H9 (cell line): ENCODE results near the gene FRMD4B. TPM values are rescaled to one million over a fixed set of nuclear protein-coding genes. Genes with fewer than 3 reads are reported as not detected.

ENCODE experiments used
- DNase-seq: peaks from one replicate; pipeline ENCODE4 v3.0.0-alpha.2; 2017
- H2AFZ ChIP-seq: one replicate; pipeline ENCODE4 v1.6.1; 2013; ENCODE audit warnings: mild to moderate bottlenecking, low read length, control low read depth, moderate library complexity
- H2AK5ac ChIP-seq: 2 replicates; pipeline ENCODE4 v1.6.1; 2013; ENCODE audit warnings: low read length, control low read depth, mixed read lengths; ENCODE audit not compliant: insufficient read length
- H2BK120ac ChIP-seq: one replicate; pipeline ENCODE4 v1.6.1; 2013; ENCODE audit warnings: low read depth, mild to moderate bottlenecking, low read length, control low read depth, inconsistent platforms; ENCODE audit not compliant: poor library complexity, severe bottlenecking
- H2BK12ac ChIP-seq: 2 replicates; pipeline ENCODE4 v1.6.1; 2013; ENCODE audit warnings: low read length, control low read depth, mixed read lengths, low read depth; ENCODE audit not compliant: insufficient read length
- H2BK15ac ChIP-seq: 2 replicates; pipeline ENCODE4 v1.6.1; 2013; ENCODE audit warnings: low read depth, low read length, control low read depth
- H2BK20ac ChIP-seq: one replicate; pipeline ENCODE4 v1.6.1; 2013; ENCODE audit warnings: low read depth, mild to moderate bottlenecking, low read length, control low read depth, inconsistent platforms; ENCODE audit not compliant: poor library complexity, severe bottlenecking
- H2BK5ac ChIP-seq: 2 replicates; pipeline ENCODE4 v1.6.1; 2013; ENCODE audit warnings: low read length, control low read depth, mixed read lengths; ENCODE audit not compliant: insufficient read length
- H3K14ac ChIP-seq: 2 replicates; pipeline ENCODE4 v1.6.1; 2013; ENCODE audit warnings: low read length, control low read depth; ENCODE audit not compliant: insufficient read depth
- H3K18ac ChIP-seq: 2 replicates; pipeline ENCODE4 v1.6.1; 2013; ENCODE audit warnings: low read depth, mild to moderate bottlenecking, mixed read lengths, low read length, control low read depth; ENCODE audit not compliant: insufficient read length
- H3K23ac ChIP-seq: 2 replicates; pipeline ENCODE4 v1.6.1; 2013; ENCODE audit warnings: low read length, control low read depth, mixed read lengths, low read depth; ENCODE audit not compliant: insufficient read length
- H3K23me2 ChIP-seq: 2 replicates; pipeline ENCODE4 v1.6.1; 2013; ENCODE audit warnings: low read depth, mild to moderate bottlenecking, mixed read lengths, low read length, control low read depth; ENCODE audit not compliant: insufficient read length, poor library complexity, severe bottlenecking
- H3K27ac ChIP-seq: 2 replicates; pipeline ENCODE4 v1.5.1; 2013; ENCODE audit warnings: low read length, control low read depth, mixed read lengths, low read depth; ENCODE audit not compliant: insufficient read length
- H3K27me3 ChIP-seq: 2 replicates; pipeline ENCODE4 v1.6.1; 2013; ENCODE audit warnings: low read length, control low read depth, inconsistent platforms; ENCODE audit not compliant: insufficient read depth
- H3K4ac ChIP-seq: 2 replicates; pipeline ENCODE4 v1.6.1; 2013; ENCODE audit warnings: low read depth, mild to moderate bottlenecking, control low read depth, inconsistent platforms, low read length, moderate library complexity
- H3K4me1 ChIP-seq: 2 replicates; pipeline ENCODE4 v1.6.1; 2013; ENCODE audit warnings: low read length, control low read depth, inconsistent platforms; ENCODE audit not compliant: insufficient read depth
- H3K4me2 ChIP-seq: 2 replicates; pipeline ENCODE4 v1.6.1; 2013; ENCODE audit warnings: low read length, control low read depth, mixed read lengths; ENCODE audit not compliant: insufficient read length, insufficient read depth
- H3K56ac ChIP-seq: 2 replicates; pipeline ENCODE4 v1.6.1; 2013; ENCODE audit warnings: low read depth, mild to moderate bottlenecking, mixed read lengths, low read length, control low read depth; ENCODE audit not compliant: insufficient read length
- H3K79me1 ChIP-seq: 2 replicates; pipeline ENCODE4 v1.6.1; 2013; ENCODE audit warnings: low read depth, mild to moderate bottlenecking, moderate library complexity, low read length, control low read depth, inconsistent platforms; ENCODE audit not compliant: insufficient read depth, poor library complexity, severe bottlenecking
- H3K79me2 ChIP-seq: 2 replicates; pipeline ENCODE4 v1.6.1; 2013; ENCODE audit warnings: low read length, control low read depth, inconsistent platforms; ENCODE audit not compliant: insufficient read depth
- H3K9ac ChIP-seq: 2 replicates; pipeline ENCODE4 v1.6.1; 2013; ENCODE audit warnings: low read length, control low read depth, mixed read lengths; ENCODE audit not compliant: insufficient read length; ENCODE audit errors: extremely low read depth
- H3K9me3 ChIP-seq: one replicate; pipeline ENCODE4 v1.6.1; 2013; ENCODE audit warnings: low read depth, low read length, inconsistent platforms; ENCODE audit not compliant: control insufficient read depth
- H3T11ph ChIP-seq: one replicate; pipeline ENCODE4 v1.6.1; 2013; ENCODE audit warnings: mild to moderate bottlenecking, low read length, control low read depth, inconsistent platforms
- H4K20me1 ChIP-seq: one replicate; pipeline ENCODE4 v1.6.1; 2013; ENCODE audit not compliant: control insufficient read depth, insufficient read length, insufficient read depth
- H4K5ac ChIP-seq: 2 replicates; pipeline ENCODE4 v1.6.1; 2013; ENCODE audit warnings: low read depth, mild to moderate bottlenecking, mixed read lengths, low read length, control low read depth; ENCODE audit not compliant: insufficient read length
- H4K8ac ChIP-seq: replicated peaks from 2 replicates; pipeline ENCODE4 v1.6.1; 2013; ENCODE audit warnings: low read length, control low read depth, mixed read lengths, low read depth; ENCODE audit not compliant: insufficient read length
- H4K91ac ChIP-seq: 2 replicates; pipeline ENCODE4 v1.6.1; 2013; ENCODE audit warnings: low read depth, mild to moderate bottlenecking, moderate library complexity, mixed read lengths, low read length, control low read depth; ENCODE audit not compliant: insufficient read length
- H3K27ac Mint-ChIP-seq, 3 experiments: 2 replicates in 2 of 3; 3 replicates in 1 of 3; pipeline ENCODE4 v1.8.0; 2020 to 2021; ENCODE audit warnings: mixed read lengths in 3 of 3, mild to moderate bottlenecking in 1 of 3, moderate library complexity in 1 of 3
- H3K27me3 Mint-ChIP-seq: 2 replicates; pipeline ENCODE4 v1.8.0; 2021; ENCODE audit warnings: low read depth, mild to moderate bottlenecking, moderate library complexity, mixed read lengths
- H3K36me3 Mint-ChIP-seq, 3 experiments: 2 replicates in 2 of 3; 3 replicates in 1 of 3; pipeline ENCODE4 v1.8.0; 2020 to 2021; ENCODE audit warnings: low read depth in 3 of 3, mixed read lengths in 3 of 3; ENCODE audit not compliant: insufficient read depth in 1 of 3
- H3K4me1 Mint-ChIP-seq, 2 experiments: 2 replicates each; pipeline ENCODE4 v1.8.0; 2020; ENCODE audit warnings: mixed read lengths in 2 of 2
- H3K4me3 Mint-ChIP-seq, 2 experiments: 2 replicates in 1 of 2; 3 replicates in 1 of 2; pipeline ENCODE4 v1.8.0; 2020 to 2021; ENCODE audit warnings: mild to moderate bottlenecking in 2 of 2, mixed read lengths in 2 of 2, moderate library complexity in 1 of 2
- H3K9me3 Mint-ChIP-seq, 2 experiments: 2 replicates in 1 of 2; 3 replicates in 1 of 2; pipeline ENCODE4 v1.8.0; 2020; ENCODE audit warnings: mild to moderate bottlenecking in 2 of 2, mixed read lengths in 2 of 2, moderate library complexity in 1 of 2
- WGBS: extraction: QIAGEN DNeasy Blood & Tissue Kit; methylation state at CpG from one replicate; pipeline ENCODE4 v1.1.7; 2013; ENCODE audit warnings: missing lambda C conversion rate, low lambda C conversion rate, mixed read lengths; ENCODE audit not compliant: insufficient read length; ENCODE audit errors: extremely low coverage; 5-methylcytosine and 5-hydroxymethylcytosine counted together
- total RNA-seq: library from RNA; stranded (reverse); gene quantifications from 2 replicates; pipeline ENCODE4 v1.2.1, GENCODE V29; 2021
- TF ChIP-seq, protein P1 (sequence below): fragments of 200-600 bp; sonication (generic); conservative IDR thresholded peaks from 3 replicates; pipeline ENCODE4 v1.8.0; 2021; ENCODE audit warnings: antibody characterized with exemption, mild to moderate bottlenecking

The FRMD4B gene
- total RNA-seq, 1 experiment from 2014 or later = 3.4 TPM

DNA sequence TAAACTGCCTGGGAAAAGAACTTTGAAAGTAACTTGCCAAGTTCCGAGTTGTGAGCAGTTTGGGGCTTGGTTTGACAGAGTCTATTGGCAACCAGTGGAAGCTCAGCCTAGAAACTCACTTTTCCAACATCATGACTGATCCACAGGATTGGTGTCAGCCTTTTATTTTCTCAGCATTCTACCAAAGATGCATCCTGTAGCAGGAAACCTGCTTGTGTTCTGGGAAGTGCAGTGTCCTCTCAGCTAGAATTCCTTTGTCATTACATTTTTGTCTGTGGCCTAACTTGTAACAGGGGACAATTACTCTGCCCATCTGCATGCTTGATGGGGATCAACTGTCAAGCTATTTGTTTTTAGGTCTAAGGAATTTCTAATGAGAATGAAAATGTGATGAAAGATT is 146.8 kb downstream of the FRMD4B start:
- no peak overlapping the region for H3K4me3 Mint-ChIP-seq
- no peaks in the 10 kb centered on the region for H4K20me1 ChIP-seq
- H3K79me2 ChIP-seq = no peaks in the 10 kb centered on the region
- no peak overlapping the region for H2BK12ac ChIP-seq
- H3K4ac ChIP-seq = no peak overlapping the region
- H3K14ac ChIP-seq = no peak overlapping the region
- no peaks in the 10 kb centered on the region for H3K9me3 ChIP-seq
- H2AFZ ChIP-seq = no peak overlapping the region
- H3K56ac ChIP-seq = no peak overlapping the region
- peak overlapping the region; percentile 5 for H3K27ac ChIP-seq
- no peak overlapping the region for H3K23ac ChIP-seq
- peak overlapping the region in 1 of 3 experiments; percentile 87; a peak in 1 of 7 replicates for H3K27ac Mint-ChIP-seq
- no peaks in the 10 kb centered on the region for H3K27me3 ChIP-seq
- no peak overlapping the region for H2BK20ac ChIP-seq
- no CpG with 5 or more reads among the region's 1 CpG for WGBS
- no peak overlapping the region for H4K5ac ChIP-seq
- H2BK120ac ChIP-seq = no peak overlapping the region
- no peak overlapping the region for H4K91ac ChIP-seq
- peaks cover 48 to 52% of the 10 kb centered on the region in 2 experiments for H3K4me1 Mint-ChIP-seq
- H3K9me3 Mint-ChIP-seq = no peaks in the 10 kb centered on the region
- peaks cover 16% of the 10 kb centered on the region; the same call in 1 of the 2 replicates for H3K4me1 ChIP-seq
- H2BK15ac ChIP-seq = no peak overlapping the region
- no peak overlapping the region for H3K9ac ChIP-seq
- no peak overlapping the region for H2AK5ac ChIP-seq
- DNase-seq = no peak
- H3T11ph ChIP-seq = no peak overlapping the region
- H3K79me1 ChIP-seq = no peaks in the 10 kb centered on the region
- no peak overlapping the region for H3K18ac ChIP-seq
- H3K36me3 Mint-ChIP-seq = no peaks in the 10 kb centered on the region
- no peak overlapping the region for H2BK5ac ChIP-seq
- H3K23me2 ChIP-seq = no peaks in the 10 kb centered on the region
- peaks cover under 1% of the 10 kb centered on the region for H3K27me3 Mint-ChIP-seq
- TF ChIP-seq, protein P1, sequence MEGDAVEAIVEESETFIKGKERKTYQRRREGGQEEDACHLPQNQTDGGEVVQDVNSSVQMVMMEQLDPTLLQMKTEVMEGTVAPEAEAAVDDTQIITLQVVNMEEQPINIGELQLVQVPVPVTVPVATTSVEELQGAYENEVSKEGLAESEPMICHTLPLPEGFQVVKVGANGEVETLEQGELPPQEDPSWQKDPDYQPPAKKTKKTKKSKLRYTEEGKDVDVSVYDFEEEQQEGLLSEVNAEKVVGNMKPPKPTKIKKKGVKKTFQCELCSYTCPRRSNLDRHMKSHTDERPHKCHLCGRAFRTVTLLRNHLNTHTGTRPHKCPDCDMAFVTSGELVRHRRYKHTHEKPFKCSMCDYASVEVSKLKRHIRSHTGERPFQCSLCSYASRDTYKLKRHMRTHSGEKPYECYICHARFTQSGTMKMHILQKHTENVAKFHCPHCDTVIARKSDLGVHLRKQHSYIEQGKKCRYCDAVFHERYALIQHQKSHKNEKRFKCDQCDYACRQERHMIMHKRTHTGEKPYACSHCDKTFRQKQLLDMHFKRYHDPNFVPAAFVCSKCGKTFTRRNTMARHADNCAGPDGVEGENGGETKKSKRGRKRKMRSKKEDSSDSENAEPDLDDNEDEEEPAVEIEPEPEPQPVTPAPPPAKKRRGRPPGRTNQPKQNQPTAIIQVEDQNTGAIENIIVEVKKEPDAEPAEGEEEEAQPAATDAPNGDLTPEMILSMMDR = no peak
- no peak overlapping the region for H4K8ac ChIP-seq
- no peak overlapping the region for H3K4me2 ChIP-seq
